ENCODE results near the gene MLIP. TPM values are rescaled to one million over a fixed set of nuclear protein-coding genes. Genes with fewer than 3 reads are reported as not detected.

The MLIP gene
- total and polyA plus RNA-seq, 2 of the 8 experiments (the other 6 are each of a cell fraction or from before 2014, with no cell fraction given) = not detected

GRCh38 chr6:54114991-54115390, 3.7 kb downstream of the MLIP start:
- Histone ChIP-seq H3K4me2 (ENCODE audit: insufficient read depth in 1 of 2, low read depth in 2 of 2, low read length in 2 of 2) (no peak overlapping the region), H3K4me1 (replicated peaks in 1 of 4; ENCODE audit: control insufficient read depth in 3 of 4, insufficient read depth in 4 of 4, low read length in 3 of 4) (0 out of 7 replicates have a peak, but pooled peaks cover 0 to 4% (median 0%) of the 10 kb centered on the region in 4 experiments), H3K18ac (ENCODE audit: extremely low read depth, low read length) (no peak overlapping the region), H2BK15ac (ENCODE audit: low read length) (no peak overlapping the region), H3K79me1 (ENCODE audit: low read depth, low read length) (no peaks in the 10 kb centered on the region), H3K9me3 (ENCODE audit: insufficient read depth in 2 of 2, low read depth in 1 of 2, low read length in 1 of 2) (no peaks in the 10 kb centered on the region), H3K23ac (ENCODE audit: insufficient read length) (no peak overlapping the region), H3K23me2 (ENCODE audit: low read depth, low read length) (no peaks in the 10 kb centered on the region; the same call in 1 of the 2 replicates), H3K4me3 (ENCODE audit: extremely low read depth in 1 of 4, insufficient read depth in 2 of 4, low read depth in 3 of 4, low read length in 4 of 4) (no peak overlapping the region), H3K14ac (ENCODE audit: insufficient read length) (no peak overlapping the region), H4K91ac (replicated peaks; ENCODE audit: insufficient read length, low read length) (no peak overlapping the region), H4K5ac (ENCODE audit: insufficient read length, low read depth, low read length) (no peak overlapping the region), H3K27me3 (replicated peaks in 1 of 4; ENCODE audit: control insufficient read depth in 3 of 4, extremely low read depth in 1 of 4, insufficient read depth in 3 of 4, low read length in 3 of 4) (no peaks in the 10 kb centered on the region), H2BK5ac (ENCODE audit: low read depth, low read length) (no peak overlapping the region), H4K20me1 (replicated peaks in 1 of 2; ENCODE audit: control insufficient read depth in 1 of 2, insufficient read depth in 2 of 2, low read length in 2 of 2) (no peaks in the 10 kb centered on the region), H3K9ac (replicated peaks in 1 of 4; ENCODE audit: extremely low read depth in 1 of 4, low read depth in 3 of 4, low read length in 3 of 4) (no peak overlapping the region), H3K27ac (ENCODE audit: low read depth, low read length) (no peak overlapping the region), H3K79me2 (ENCODE audit: control insufficient read depth in 1 of 2, insufficient read depth in 2 of 2, low read length in 2 of 2) (no peaks in the 10 kb centered on the region), H2BK12ac (ENCODE audit: low read depth, low read length) (no peak overlapping the region), H3K36me3 (ENCODE audit: control insufficient read depth in 2 of 4, insufficient read depth in 4 of 4, low read length in 3 of 4) (no peaks in the 10 kb centered on the region), H4K8ac (ENCODE audit: extremely low read depth, insufficient read depth, low read length) (no peak overlapping the region), H2AK5ac (ENCODE audit: low read depth, low read length) (no peak overlapping the region), H3K4ac (replicated peaks; ENCODE audit: insufficient read length, low read depth, low read length) (no peak overlapping the region), H2BK20ac (ENCODE audit: low read length) (no peak overlapping the region), H3K56ac (replicated peaks; ENCODE audit: insufficient read length, low read depth, low read length) (no peak overlapping the region), H2BK120ac (replicated peaks; ENCODE audit: low read depth, low read length) (no peak overlapping the region), H2AFZ (ENCODE audit: low read length) (no peak overlapping the region)
- DNase-seq (ENCODE audit: low read depth in 1 of 2, low spot score in 2 of 2) (no peak), FAIRE-seq (no peak)
- WGBS, 2 experiments (ENCODE audit: extremely low coverage in 1 of 2, insufficient coverage in 1 of 2, insufficient read length in 1 of 2, insufficient replicate concordance in 2 of 2, low coverage in 1 of 2, low lambda C conversion rate in 2 of 2, missing lambda C conversion rate in 1 of 2) = 82 to 100% methylated on average over 1 of the region's 1 CpG
- ChIA-PET POLR2A (ENCODE audit: partially characterized antibody) (no interaction called here), CTCF (ENCODE audit: partially characterized antibody) (no interaction called here)
- TF ChIP-seq BRCA1 (IDR thresholded peaks at IDR 0.05; ENCODE audit: low read depth, low read length) = no peak
- no peak for TF ChIP-seq SIX5 (IDR thresholded peaks at IDR 0.05; ENCODE audit: low read depth, low read length)
- TF ChIP-seq SUZ12 (IDR thresholded peaks at IDR 0.05; ENCODE audit: low read length) = no peak
- TF ChIP-seq KDM1A (IDR thresholded peaks at IDR 0.05; ENCODE audit: borderline replicate concordance, low read length) = no peak
- TF ChIP-seq BCL11A (IDR thresholded peaks at IDR 0.05; ENCODE audit: low read depth in 2 of 2, low read length in 2 of 2) = no peak
- no peak for TF ChIP-seq CTCF (IDR thresholded peaks at IDR 0.05; ENCODE audit: control extremely low read depth in 1 of 3, insufficient read depth in 1 of 3, low read depth in 1 of 3, low read length in 3 of 3)
- TF ChIP-seq FOSL1 (IDR thresholded peaks at IDR 0.05; ENCODE audit: insufficient read depth, low read depth, low read length) = no peak
